Embryonic facial prominence (tissue), 1 donor: ENCODE results near the gene MIEF2.

ENCODE experiments used
- DNase-seq: peaks from one replicate; pipeline ENCODE4 v3.0.0-alpha.2; 2016; ENCODE audit errors: extremely low spot score

Gene MIEF2

GRCh38 chr17:18254888-18255649 lies 5.4 kb upstream of the MIEF2 start:
- DNase-seq, result no peak

GRCh38 chr17:18256351-18256750 lies 4.1 kb upstream of the MIEF2 start:
- no peak for DNase-seq

- no peak for DNase-seq
Measured at GRCh38 chr17:18256776-18257175, 3.7 kb upstream of the MIEF2 start.

DNA sequence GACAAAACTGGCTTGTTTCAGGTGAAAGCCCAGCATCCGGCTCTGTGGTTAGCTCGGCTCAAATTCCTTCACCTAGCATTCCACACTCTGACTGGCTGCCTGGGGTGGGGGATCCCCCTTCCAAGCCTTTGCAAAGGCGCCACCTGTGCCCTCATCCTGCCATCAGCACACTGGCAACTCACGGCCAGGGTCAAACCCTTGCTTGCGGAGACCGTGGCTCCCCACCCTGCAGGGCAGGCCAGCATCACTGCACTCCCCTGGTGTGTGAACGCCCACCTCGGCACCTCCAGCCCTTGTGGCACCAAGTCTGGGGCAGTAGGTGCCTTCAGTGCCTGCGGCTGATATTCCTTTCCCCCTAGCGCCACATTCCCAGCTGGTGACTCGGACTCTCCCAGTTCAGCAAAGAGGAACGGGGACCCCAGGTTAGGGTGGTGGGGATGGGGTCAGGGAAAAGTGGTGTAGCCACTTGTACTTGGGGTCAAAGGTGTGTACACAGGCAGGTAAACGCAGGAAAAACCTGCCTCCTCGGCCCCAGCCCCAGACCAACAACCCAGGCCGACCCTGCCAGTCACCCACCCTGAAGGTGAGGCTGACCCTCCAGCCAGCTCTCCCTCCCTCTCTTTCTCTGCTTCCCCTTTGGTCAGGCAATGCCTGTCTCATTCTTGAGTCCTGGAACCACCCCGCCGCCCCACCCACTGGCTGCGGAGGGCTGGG lies 3.0 kb upstream of the MIEF2 start:
- DNase-seq, result no peak

- DNase-seq, result no peak
Measured at GRCh38 chr17:18257982-18258355, 2.5 kb upstream of the MIEF2 start.

DNA sequence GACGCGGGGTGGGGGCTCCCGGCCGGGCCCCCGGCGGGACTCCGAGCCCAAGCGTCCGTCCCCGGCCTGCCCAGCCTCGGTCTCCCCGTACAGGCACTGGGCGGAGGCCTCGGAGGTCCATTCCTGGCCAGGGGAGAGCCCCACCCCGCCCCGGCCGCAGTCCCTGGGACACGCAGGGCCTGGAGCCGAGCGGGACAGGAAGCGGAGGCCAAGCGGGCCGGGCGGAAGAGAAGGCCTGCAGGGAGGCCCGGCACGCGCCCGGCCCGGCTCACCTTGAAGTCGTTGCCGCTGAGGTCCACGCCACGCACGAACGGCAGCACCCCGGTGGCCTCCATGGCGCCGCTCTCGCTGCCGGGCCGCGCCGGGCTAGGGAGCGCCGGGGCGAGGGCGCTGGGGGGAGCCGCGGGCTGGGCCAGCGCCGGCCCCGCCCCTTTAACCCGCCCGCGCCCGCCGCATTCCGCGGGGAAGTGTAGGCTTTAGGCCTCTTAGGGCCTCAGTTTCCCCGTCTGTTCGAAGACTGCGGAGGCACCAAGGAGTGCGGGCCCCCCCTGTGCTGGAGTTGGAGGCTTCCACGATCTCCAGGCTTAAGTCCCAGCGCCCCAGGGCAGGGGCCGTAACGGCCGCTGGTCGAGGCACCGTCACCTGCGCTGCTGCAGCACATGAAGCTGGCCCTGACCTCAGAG lies 2.0 kb upstream of the MIEF2 start, which contains the start of gene FLII:
Gene FLII (minus strand): TSS at position 383 of the 683 bp plus-strand sequence. CDS start 48 bp downstream, at position 335.
- no peak for DNase-seq

DNA sequence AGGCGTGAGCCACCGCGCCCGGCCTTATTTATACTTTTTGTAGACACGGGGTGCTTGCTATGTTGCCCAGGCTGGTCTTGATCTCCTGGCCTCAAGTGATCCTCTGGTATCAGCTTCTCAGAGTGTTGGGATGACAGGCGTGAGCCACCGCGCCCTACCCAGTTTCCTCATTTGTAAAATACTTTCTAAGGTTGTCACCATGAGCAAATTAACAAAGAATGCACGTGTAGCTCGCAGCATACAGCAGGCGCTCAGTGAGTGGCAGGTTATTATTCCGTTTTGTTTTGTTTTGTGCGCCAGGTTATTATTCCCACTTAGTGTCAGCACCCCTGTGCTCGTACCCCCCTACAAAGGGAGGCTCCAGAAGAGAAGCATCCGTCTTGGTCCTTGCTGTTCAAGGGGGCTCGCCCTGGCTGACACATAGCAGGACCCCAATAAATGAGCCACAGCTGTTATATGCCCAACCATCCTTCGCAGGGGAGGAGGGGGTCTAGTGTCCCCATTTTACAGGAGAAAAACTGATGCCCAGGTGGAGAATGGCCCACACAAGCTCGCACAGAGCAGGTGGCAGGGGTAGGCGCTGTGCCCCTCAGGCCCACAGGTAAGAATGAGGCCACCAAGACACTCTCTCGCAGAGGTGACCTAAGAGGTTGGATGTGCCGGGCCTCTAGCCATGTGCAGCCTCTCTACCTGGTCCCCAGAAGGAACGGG lies 686 bp upstream of the MIEF2 start:
- no peak for DNase-seq

- no peak for DNase-seq
Measured at GRCh38 chr17:18261146-18261515, 669 bp downstream of the MIEF2 start.

DNA sequence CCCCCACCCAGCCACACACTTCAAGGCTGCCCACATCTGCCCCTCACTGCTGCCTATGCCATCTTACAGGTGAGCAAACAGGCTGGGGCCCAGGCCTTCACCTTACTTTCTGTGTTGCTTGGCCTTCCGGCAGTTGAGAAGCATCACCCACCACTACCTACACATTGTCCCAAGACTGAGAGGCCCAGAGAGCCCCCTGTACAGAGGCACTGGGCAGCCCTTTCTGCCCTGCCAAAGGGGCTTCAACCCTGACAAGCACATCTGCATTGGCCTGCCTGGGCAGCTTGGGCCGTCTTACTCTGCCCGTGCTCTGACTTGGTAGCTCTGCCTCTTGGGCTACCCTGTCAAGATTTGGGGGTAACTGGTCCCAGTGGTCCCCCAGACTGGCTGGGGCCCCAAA lies 1.2 kb downstream of the MIEF2 start:
- no peak for DNase-seq

DNA sequence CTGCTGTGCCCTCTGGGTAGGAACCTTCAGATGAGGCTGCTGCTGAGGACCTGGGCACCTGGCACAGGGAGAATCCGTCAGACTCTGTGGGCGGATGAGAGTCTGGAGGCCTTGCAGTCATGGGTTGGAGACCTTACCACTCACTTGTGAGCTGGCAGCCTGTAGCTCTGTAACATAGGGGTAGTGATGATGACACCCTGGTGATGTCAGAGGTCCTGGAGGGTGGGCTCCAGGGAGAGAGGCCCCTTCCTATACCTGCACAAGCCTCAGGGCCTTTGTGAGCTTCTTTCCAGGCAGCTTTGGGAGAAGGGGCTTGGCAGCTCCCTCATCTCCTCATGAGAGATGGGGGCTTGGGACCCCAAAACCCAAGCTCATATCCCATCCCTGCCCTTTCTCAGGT lies 1.6 kb downstream of the MIEF2 start:
- no peak for DNase-seq

- no peak for DNase-seq
Measured at GRCh38 chr17:18262641-18263040, 2.2 kb downstream of the MIEF2 start.

GRCh38 chr17:18263885-18264682 lies 3.6 kb downstream of the MIEF2 start:
- no peak for DNase-seq

GRCh38 chr17:18267366-18267765 lies 6.9 kb downstream of the MIEF2 start:
- DNase-seq, result no peak

- no peak for DNase-seq
Measured at GRCh38 chr17:18267927-18268711, 7.7 kb downstream of the MIEF2 start.

GRCh38 chr17:18270046-18270931 lies 9.8 kb downstream of the MIEF2 start:
- DNase-seq, result no peak

DNA sequence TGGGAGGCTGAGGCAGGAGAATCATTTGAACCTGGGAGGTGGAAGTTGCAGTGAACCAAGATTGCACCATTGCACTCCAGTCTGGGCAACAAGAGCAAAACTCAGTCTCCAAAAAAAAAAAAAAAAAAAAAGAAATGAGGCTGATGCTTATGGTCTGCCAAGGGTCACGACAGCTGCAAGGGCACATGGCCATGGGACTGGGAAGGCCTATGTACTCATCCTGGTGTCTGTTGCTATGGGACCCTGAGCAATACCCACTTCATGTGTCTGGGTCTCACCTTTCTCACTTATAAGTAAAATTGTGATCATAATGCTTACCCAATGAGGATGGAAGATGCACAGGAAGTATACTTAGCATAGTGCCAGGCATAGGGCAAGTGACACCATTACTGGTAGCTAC lies 16.6 kb downstream of the MIEF2 start:
- DNase-seq, result no peak

- DNase-seq, result no peak
Measured at GRCh38 chr17:18278867-18279266, 18.4 kb downstream of the MIEF2 start.

DNA sequence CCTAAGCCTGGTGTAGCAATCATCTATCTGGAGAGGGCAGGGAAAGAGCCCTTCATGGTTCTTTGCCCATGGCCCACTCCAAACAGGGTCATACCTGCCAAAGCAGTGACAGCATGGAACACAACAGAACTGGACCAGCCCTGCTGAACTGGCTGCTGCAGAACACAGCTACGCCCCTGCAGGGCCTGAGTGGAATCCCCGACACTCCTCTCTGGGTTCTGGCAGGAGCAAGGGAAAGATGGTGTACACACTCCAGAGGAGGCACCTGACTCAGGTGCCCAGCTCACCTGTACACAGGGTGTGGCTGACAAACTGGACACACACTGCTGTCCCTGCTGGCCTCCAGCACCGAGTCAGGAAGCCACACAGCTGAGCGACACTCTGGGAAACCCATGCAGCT lies 19.8 kb downstream of the MIEF2 start:
- no peak for DNase-seq

GRCh38 chr17:18280766-18281371 lies 20.4 kb downstream of the MIEF2 start:
- DNase-seq, result no peak
